Activated CD4-positive, alpha-beta memory T cell treated with anti-CD3 and anti-CD28 coated beads, Interleukin-2, amount 10 ng/mL, durations not matched to agents 7 days and 5 days (primary cell): ENCODE data around the gene TMCC1. TPM values are rescaled to one million over a fixed set of nuclear protein-coding genes. Genes with fewer than 3 reads are reported as not detected.
"Not testable (repeated sequence)": the region's sequence is repeated elsewhere in the genome, so short reads cannot be mapped to it uniquely, and the experiment has no call there.

ENCODE experiments used
- CTCF ChIA-PET: fragments of 350-600 bp; sonication (Branson Sonifier 250); formaldehyde crosslinking; loops from one replicate; lab custom pipeline; 2021; ENCODE audit warnings: antibody characterized with exemption, inconsistent platforms; lab: Charles Lee
- POLR2A ChIA-PET: fragments of 350-600 bp; sonication (Branson Sonifier 250); formaldehyde crosslinking; loops from one replicate; lab custom pipeline; 2021; ENCODE audit warnings: antibody characterized with exemption; lab: Charles Lee
- DNase-seq: peaks from one replicate; pipeline ENCODE4 v3.0.0-alpha.2; 2020
- H3K27ac Mint-ChIP-seq: one replicate; pipeline ENCODE4 v1.8.0; 2021; ENCODE audit warnings: mild to moderate bottlenecking, mixed read lengths
- H3K27me3 Mint-ChIP-seq: one replicate; pipeline ENCODE4 v1.8.0; 2021; ENCODE audit warnings: mixed read lengths
- H3K36me3 Mint-ChIP-seq: one replicate; pipeline ENCODE4 v1.8.0; 2021; ENCODE audit warnings: low read depth, mixed read lengths
- H3K4me1 Mint-ChIP-seq: one replicate; pipeline ENCODE4 v1.8.0; 2021; ENCODE audit warnings: mixed read lengths
- H3K4me3 Mint-ChIP-seq: one replicate; pipeline ENCODE4 v1.8.0; 2021; ENCODE audit warnings: mild to moderate bottlenecking, mixed read lengths
- H3K9me3 Mint-ChIP-seq: one replicate; pipeline ENCODE4 v1.8.0; 2021; ENCODE audit warnings: mixed read lengths
- total RNA-seq, 2 experiments: library from RNA; stranded (reverse); gene quantifications; one replicate each; pipeline ENCODE4 v1.2.3, GENCODE V29; 2021

TMCC1 gene
- total RNA-seq, 2 experiments from 2014 or later, result 18.5 to 20.4 TPM

DNA sequence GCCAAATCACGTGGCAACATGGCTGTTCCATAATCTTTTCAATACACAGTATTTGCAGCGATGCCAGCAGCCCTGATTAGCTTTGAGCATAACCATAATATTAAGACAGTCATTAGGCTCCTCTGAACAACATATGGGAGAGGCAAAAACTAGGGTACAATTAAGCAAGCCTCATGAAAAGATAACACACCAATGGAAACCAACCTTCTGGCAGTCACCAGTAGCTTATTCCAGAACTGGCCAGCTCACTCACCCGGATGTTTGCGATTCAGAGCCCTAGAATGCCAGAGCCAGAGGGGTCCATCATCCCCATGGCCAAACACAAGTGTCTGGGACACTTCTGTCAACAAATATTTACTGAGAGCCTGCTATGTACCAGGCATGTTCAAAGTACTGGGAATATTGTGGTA, 238.2 kb downstream of the TMCC1 start:
- ChIA-PET CTCF (no interaction called here), POLR2A (interaction anchor here (1.0 to 1.5 kb wide), 2 partner anchors 8 to 37 kb away, joined by 3 read pairs; no protein-coding TSS in a partner anchor)
- Mint-ChIP-seq H3K36me3 (no peaks in the 10 kb centered on the region), H3K27ac (no peak overlapping the region), H3K9me3 (no peaks in the 10 kb centered on the region), H3K4me1 (peaks cover 18% of the 10 kb centered on the region), H3K4me3 (no peak overlapping the region), H3K27me3 (no peaks in the 10 kb centered on the region)
- no peak for DNase-seq

DNA sequence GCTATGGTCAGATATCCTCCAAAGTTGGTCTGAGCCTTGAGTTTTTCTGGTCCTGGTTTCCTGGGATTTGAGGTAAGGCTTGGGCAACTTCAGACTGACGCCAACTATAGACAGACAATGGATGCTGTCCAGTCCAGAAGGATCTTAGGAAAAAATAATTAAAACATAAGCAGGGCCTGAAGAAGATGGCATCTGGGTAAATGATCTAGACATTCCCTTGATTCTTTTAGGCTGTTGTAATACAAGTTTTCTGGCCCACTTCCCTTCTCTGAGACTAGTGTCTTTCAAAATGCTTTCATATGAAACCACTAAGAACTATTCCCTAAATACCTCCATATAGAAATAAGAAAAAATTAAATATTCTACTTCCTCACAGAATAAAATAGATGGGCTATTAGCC, 239.4 kb downstream of the TMCC1 start:
- H3K36me3 Mint-ChIP-seq, result no peaks in the 10 kb centered on the region
- no peak for DNase-seq
- peaks cover 18% of the 10 kb centered on the region for H3K4me1 Mint-ChIP-seq
- POLR2A ChIA-PET, result no interaction called here
- CTCF ChIA-PET, result no interaction called here
- H3K27me3 Mint-ChIP-seq, result no peaks in the 10 kb centered on the region
- H3K4me3 Mint-ChIP-seq, result no peak overlapping the region
- H3K27ac Mint-ChIP-seq, result no peak overlapping the region
- no peaks in the 10 kb centered on the region for H3K9me3 Mint-ChIP-seq

DNA sequence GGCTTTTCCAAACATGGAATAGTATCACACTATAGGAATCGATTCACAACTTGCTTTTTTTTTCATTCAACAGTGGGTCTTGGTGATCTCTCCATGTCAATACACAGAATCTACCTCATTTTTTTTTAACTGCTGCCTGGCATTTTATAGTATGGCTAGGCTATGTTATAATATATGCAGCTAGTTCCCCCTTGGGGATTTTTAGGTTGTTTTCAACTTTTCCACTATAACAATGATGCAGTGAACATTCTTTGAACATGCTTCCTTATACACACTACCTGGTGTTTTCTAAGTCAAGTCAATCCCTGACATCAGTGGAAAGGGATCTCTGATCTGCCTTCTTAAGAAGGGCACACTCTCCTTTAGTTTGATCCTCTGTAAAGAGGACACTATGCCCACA, 240.5 kb downstream of the TMCC1 start:
- Mint-ChIP-seq H3K4me3 (no peak overlapping the region), H3K4me1 (peaks cover 13% of the 10 kb centered on the region), H3K36me3 (no peaks in the 10 kb centered on the region), H3K27ac (no peak overlapping the region), H3K9me3 (no peaks in the 10 kb centered on the region), H3K27me3 (no peaks in the 10 kb centered on the region)
- CTCF ChIA-PET, result no interaction called here
- no peak for DNase-seq
- POLR2A ChIA-PET, result no interaction called here

DNA sequence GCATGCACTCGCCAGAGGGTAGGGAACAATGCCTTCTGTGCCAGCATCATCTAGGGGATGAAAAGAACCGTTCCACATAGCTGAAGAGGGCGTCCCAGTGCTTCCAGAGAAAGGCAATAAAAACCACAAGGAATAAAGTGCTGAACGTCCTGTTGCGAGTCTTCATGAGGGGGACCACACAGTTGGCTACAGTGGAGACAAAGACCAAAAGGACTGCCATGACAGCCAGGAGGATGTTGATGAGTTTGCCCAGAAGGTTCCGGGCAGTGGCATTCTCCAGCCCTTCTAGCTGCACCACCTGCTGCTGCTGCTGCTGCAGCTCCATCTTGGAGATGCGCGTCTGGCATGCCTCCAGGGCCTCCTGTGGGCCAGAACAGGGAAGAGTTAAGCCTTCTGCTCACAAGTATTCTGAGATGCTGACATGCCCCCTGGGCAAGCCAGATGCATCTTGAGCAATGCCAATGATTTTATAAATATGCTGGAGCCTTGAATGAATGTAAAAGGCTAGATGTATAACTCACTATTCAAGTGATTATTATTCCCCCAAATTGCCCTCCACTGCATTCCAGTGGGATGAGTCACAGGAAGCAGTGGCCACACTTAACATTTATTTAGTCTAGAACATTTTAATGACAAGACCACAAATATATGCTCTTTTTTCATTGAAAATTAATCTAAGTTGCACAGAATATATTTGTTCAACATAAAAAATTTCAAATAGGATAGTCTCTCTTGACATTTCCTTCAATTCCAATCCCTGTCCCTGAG, 241.9 kb downstream of the TMCC1 start:
- Mint-ChIP-seq H3K4me3 (no peak overlapping the region), H3K27ac (no peak overlapping the region), H3K4me1 (no peaks in the 10 kb centered on the region), H3K27me3 (no peaks in the 10 kb centered on the region), H3K9me3 (no peaks in the 10 kb centered on the region), H3K36me3 (no peaks in the 10 kb centered on the region)
- no peak for DNase-seq
- ChIA-PET CTCF (no interaction called here), POLR2A (no interaction called here)

DNA sequence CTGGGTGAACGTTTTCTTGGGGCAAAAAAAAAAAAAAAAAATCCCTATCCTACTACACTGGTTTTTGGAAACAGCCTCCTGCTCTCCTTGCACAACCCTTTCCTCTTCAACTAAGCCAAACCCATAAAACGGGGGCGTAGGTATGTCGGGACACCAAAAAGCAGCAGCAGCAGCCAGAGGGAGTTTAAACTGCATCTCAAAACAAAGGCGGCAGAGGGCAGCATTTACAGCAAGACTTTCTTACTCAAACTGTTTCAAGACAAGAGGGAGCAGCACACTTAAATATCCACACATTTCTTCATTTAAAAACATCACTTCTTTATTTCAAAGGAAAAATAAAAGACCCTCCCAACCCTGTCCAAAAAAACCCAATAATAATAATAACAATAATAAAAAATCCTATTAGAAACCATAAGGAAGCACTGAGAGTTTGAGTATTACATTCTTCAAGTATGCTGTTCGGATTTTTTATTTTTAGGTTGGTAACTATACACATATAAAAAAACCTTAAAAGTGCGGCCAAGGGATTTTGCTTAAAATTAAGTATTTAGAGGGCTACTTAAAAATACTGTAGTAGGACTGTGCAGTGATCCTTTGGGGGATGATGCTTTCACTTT, 243.1 kb downstream of the TMCC1 start:
- H3K4me3 Mint-ChIP-seq, result no peak overlapping the region
- no peaks in the 10 kb centered on the region for H3K9me3 Mint-ChIP-seq
- H3K27ac Mint-ChIP-seq, result no peak overlapping the region

DNA sequence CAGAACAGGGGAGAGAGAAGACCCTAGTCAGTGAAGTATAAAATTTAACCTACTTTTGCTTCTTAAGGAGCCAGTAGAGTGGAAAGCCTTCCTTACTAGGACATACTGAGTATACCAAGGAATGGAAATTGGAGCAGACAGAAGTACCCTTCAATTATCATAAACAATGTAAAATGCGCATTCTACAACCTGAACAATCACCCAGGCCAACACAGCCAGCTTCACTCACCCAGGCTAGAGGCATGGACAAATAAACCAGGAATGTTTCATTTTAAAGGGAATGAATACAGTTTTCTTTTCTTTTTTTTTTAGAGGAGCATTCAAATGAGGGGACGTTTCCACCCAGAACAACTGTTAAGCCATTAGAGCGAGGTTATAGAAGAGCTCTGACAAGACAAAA, 245.1 kb downstream of the TMCC1 start:
- ChIA-PET POLR2A (interaction anchor here (1.3 kb wide), 1 partner anchor 7 kb away, joined by 3 read pairs; no protein-coding TSS in a partner anchor), CTCF (interaction anchor here (1.0 to 2.0 kb wide), 5 partner anchors 20 to 285 kb away, joined by 3 to 10 read pairs (median 4); no protein-coding TSS in a partner anchor)
- H3K27ac Mint-ChIP-seq, result no peak overlapping the region
- H3K4me3 Mint-ChIP-seq, result no peak overlapping the region
- H3K4me1 Mint-ChIP-seq, result no peaks in the 10 kb centered on the region
- DNase-seq, result no peak
- no peaks in the 10 kb centered on the region for H3K36me3 Mint-ChIP-seq
- H3K9me3 Mint-ChIP-seq, result no peaks in the 10 kb centered on the region
- no peaks in the 10 kb centered on the region for H3K27me3 Mint-ChIP-seq

More for the DNA sequence above, 243.1 kb downstream of the TMCC1 start:
- peak; percentile 68 for DNase-seq
- H3K4me1 Mint-ChIP-seq, result no peaks in the 10 kb centered on the region
- no peaks in the 10 kb centered on the region for H3K36me3 Mint-ChIP-seq
- ChIA-PET POLR2A (no interaction called here), CTCF (interaction anchor here (0.7 to 1.8 kb wide), 5 partner anchors 31 to 288 kb away, joined by 3 to 11 read pairs (median 4); no protein-coding TSS in a partner anchor)
- H3K27me3 Mint-ChIP-seq, result no peaks in the 10 kb centered on the region

DNA sequence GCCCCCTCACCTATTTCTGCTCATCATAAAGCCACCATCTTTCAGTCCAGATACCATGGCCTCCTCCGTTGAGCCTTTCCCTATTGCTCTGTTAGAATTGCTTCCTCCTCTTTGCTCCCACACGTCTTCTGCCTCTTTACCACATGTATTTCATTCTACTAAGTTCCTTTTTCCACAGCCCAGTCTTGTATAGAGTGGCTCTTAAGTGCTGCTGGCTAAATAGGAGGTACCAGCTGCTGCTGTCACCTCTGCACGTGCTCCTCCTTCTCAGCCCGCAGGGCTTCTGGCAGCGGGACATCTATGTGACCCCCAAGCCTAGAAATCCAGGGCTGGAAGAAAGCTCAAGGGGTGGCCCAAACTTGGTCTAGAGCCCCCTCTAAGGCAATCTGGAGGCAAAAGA, 248.2 kb downstream of the TMCC1 start:
- no peak for DNase-seq
- Mint-ChIP-seq H3K36me3 (no peaks in the 10 kb centered on the region), H3K27ac (no peak overlapping the region), H3K27me3 (no peaks in the 10 kb centered on the region), H3K4me1 (no peaks in the 10 kb centered on the region), H3K4me3 (no peak overlapping the region), H3K9me3 (no peaks in the 10 kb centered on the region)
- ChIA-PET POLR2A (no interaction called here), CTCF (no interaction called here)

DNA sequence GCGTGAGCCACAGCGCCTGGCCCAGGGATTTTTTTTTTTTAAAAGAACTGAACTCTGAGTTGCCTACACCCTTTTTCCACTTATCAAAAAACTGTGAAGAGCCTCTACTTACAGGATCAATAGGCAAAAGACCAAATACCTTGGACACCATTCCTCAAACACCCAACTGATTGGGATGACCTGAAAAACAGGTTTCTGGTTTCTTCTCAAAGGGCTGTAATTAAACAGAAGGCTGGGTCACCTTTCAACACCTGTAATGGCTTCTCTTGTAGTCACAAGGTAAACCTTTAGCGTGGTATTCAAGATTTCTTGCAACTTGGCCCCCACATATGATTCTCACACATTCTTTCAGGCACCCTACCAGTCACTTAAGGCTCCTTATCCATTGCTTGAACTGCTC, 248.7 kb downstream of the TMCC1 start:
- no peaks in the 10 kb centered on the region for H3K9me3 Mint-ChIP-seq
- H3K4me1 Mint-ChIP-seq, result no peaks in the 10 kb centered on the region
- H3K27ac Mint-ChIP-seq, result no peak overlapping the region
- no peak for DNase-seq
- H3K27me3 Mint-ChIP-seq, result no peaks in the 10 kb centered on the region
- CTCF ChIA-PET, result no interaction called here
- H3K4me3 Mint-ChIP-seq, result no peak overlapping the region
- POLR2A ChIA-PET, result no interaction called here
- H3K36me3 Mint-ChIP-seq, result no peaks in the 10 kb centered on the region

DNA sequence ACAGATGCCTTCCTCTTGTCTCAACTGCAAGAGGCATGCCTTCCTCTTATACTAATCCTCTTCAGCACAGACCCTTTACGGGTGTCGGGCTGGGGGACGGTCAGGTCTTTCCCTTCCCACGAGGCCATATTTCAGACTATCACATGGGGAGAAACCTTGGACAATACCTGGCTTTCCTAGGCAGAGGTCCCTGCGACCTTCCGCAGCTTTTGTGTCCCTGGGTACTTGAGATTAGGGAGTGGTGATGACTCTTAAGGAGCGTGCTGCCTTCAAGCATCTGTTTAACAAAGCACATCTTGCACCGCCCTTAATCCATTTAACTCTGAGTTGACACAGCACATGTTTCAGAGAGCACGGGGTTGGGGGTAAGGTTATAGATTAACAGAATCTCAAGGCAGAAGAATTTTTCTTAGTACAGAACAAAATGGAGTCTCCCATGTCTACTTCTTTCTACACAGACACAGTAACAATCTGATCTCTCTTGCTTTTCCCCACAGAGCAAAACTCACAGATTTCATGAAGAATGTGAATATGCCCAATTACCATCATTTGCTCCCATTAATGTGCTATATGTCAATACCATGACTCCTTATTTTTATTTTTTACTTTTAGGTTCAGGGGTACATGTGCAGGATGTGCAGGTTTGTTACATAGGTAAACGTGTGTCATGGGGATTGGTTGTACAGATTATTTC, 251.8 kb downstream of the TMCC1 start:
- CTCF ChIA-PET, result interaction anchor here (1.2 kb wide), 1 partner anchor 152 kb away, joined by 3 read pairs; no protein-coding TSS in a partner anchor
- POLR2A ChIA-PET, DNase-seq, H3K27ac Mint-ChIP-seq, H3K9me3 Mint-ChIP-seq, H3K27me3 Mint-ChIP-seq, H3K4me3 Mint-ChIP-seq, H3K36me3 Mint-ChIP-seq, H3K4me1 Mint-ChIP-seq: not testable (repeated sequence)

DNA sequence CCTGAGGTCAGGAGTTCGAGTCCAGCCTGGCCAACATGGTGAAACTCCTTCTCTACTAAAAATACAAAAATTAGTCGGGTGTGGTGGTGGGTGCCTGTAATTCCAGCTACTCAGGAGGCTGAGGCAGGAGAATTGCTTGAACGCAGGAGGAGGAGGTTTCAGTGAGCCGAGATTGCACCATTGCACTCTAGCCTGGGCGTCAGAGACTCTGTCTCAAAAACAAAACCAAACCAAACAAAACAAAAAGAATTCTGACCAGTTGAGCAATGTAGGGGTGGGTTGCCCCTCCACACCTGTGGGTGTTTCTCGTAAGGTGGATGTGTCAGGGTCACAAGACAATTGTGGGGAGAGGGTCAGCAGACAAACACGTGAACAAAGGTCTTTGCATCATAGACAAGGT, 252.5 kb downstream of the TMCC1 start:
- H3K27ac Mint-ChIP-seq, H3K4me3 Mint-ChIP-seq, POLR2A ChIA-PET, H3K4me1 Mint-ChIP-seq, CTCF ChIA-PET, H3K9me3 Mint-ChIP-seq, H3K36me3 Mint-ChIP-seq, H3K27me3 Mint-ChIP-seq, DNase-seq: not testable (repeated sequence)

DNA sequence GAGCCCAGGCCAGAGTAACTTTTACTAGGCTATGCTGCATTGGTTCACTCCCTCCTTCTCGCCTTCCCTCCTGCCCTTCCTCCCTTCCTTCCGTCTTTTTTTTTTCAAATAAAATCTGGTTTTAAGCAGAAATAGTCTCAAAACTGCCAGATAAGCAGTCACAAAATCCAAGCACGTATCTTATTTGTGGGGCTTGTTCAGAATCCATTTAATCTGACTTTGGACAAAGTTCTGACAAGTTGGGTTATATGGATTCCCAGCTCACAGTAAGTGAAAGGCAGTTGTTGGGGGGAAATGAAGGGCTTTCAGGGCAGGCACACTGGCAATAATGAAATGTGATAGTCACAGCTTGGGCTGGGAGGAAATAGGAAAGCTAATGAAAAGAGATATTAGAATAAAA, 255.0 kb downstream of the TMCC1 start:
- no peak overlapping the region for H3K4me3 Mint-ChIP-seq
- DNase-seq, result no peak
- ChIA-PET CTCF (interaction anchor here (1.1 kb wide), 2 partner anchors 8 to 296 kb away, joined by 3 to 4 read pairs; no protein-coding TSS in a partner anchor), POLR2A (no interaction called here)
- H3K36me3 Mint-ChIP-seq, result no peaks in the 10 kb centered on the region
- no peak overlapping the region for H3K27ac Mint-ChIP-seq
- peaks cover 16% of the 10 kb centered on the region for H3K27me3 Mint-ChIP-seq
- H3K9me3 Mint-ChIP-seq, result no peaks in the 10 kb centered on the region
- no peaks in the 10 kb centered on the region for H3K4me1 Mint-ChIP-seq

DNA sequence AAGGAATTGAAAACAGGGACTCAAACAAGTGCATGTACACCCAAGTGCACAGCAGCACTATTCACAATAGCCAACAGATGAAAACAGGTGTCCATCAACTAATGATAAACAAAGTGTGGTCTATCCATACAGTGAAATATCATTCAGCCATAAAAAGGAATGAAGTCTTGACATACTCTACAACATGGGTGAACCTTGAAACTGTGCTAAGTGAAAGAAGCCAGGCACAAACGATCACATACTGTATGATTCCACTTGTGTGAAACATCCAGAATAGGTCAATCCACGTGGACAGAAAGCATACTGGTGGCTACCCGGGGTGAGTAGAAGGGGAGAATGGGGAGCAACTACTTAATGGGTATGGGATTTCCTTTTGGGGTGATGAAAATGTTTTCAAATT, 257.4 kb downstream of the TMCC1 start:
- Mint-ChIP-seq H3K27ac (no peak overlapping the region), H3K36me3 (no peaks in the 10 kb centered on the region), H3K9me3 (no peaks in the 10 kb centered on the region), H3K27me3 (peaks cover 16% of the 10 kb centered on the region), H3K4me3 (no peak overlapping the region), H3K4me1 (no peaks in the 10 kb centered on the region)
- ChIA-PET CTCF (no interaction called here), POLR2A (no interaction called here)
- no peak for DNase-seq

DNA sequence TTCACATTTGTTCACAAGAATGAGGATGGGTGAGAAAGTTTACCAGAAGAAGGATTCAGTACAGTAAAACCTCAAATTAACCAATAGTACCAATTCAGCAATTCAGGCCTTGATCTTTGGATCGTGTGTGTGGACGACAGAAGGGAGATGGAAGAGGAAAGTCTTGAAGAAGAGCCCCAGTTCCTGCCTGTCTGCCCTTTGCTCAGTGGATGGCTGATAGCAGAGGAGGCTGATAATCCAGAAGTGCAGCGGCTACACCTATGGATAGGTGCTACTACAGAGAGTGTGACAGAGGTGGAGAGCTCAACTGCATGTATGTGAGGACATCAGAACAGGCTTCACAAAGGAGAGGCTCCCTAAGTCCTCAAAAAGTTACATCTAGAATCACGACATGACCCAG, 257.9 kb downstream of the TMCC1 start:
- POLR2A ChIA-PET, result no interaction called here
- no peak overlapping the region for H3K27ac Mint-ChIP-seq
- H3K4me1 Mint-ChIP-seq, result no peaks in the 10 kb centered on the region
- H3K4me3 Mint-ChIP-seq, result no peak overlapping the region
- no peak for DNase-seq
- H3K36me3 Mint-ChIP-seq, result no peaks in the 10 kb centered on the region
- H3K9me3 Mint-ChIP-seq, result no peaks in the 10 kb centered on the region
- H3K27me3 Mint-ChIP-seq, result peaks cover 16% of the 10 kb centered on the region
- CTCF ChIA-PET, result no interaction called here
